GM15510 (cell line): ENCODE measurements around the gene TRAPPC8.

Experiments
- POLR2A ChIP-seq: IDR thresholded peaks from 3 replicates; pipeline ENCODE4 v1.6.1; 2011; ENCODE audit warnings: borderline replicate concordance; ENCODE audit not compliant: insufficient read length; ENCODE audit errors: extremely low read depth

Gene TRAPPC8

DNA sequence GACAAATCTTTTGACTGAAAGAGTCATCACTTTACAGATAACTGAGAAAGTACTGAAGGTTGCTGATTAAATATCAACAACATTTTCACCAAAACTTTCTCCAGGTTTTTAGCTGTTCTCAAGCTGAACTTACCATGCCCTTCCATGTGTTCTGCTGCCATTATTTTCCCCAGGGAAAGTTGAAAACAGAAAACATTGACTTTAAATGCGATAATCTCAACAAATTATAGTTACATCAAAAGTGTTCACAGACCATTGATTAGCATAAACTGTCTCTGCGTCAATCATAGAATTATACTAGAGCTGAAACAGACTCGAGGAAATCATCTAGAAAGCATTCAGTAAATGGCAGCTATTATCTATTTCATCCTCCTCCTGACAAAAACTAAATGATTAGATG is 51.4 kb downstream of the TRAPPC8 start:
- TF ChIP-seq POLR2A = no peak

DNA sequence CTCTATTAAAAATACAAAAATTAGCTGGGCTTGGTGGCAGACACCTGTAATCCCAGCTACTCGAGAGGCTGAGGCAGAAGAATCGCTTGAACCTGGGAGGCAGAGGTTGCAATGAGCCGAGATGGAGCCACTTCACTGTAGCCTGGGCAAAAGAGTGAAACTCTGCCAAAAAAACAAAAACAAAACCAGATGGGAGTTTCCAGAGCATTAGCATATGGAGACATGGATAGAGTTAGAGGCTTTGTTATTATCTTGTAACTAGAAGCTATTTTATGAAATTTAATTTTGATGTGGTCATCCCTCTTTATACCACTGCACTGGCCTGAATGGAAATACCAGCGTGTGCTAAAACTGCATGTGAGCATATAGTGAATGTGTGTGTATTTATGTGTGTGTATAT is 58.9 kb downstream of the TRAPPC8 start:
- TF ChIP-seq POLR2A = no peak

DNA sequence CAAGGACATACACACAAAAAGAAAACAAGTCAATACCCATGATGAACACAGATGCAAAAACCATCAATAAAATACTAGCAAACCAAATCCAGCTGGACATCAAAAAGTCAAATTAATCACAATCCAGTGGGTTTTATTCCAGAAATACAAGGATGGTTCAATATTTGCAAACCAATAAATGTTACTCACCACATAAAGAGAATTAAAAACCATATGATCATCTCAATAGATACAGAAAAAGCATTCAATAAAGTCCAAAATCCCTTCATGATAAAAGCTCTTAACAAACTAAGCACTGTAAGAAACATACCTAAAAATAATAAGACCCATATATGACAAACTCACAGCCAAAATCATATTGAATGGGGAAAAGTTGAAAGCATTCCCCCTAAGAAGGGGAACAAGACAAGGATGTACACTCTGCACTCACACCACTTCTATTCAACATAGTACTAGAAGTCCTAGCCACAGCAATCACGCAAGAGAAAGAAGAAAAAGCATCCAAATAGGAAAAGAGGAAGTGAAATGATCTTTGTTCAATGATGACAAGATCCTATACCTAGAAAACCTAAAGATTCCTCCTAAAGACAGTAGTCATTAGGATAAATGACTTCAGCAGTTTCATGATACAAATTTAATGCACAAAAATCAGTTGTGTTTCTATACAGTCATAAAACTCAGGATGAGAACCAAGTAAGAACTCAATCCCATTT is 62.6 kb downstream of the TRAPPC8 start:
- no peak for TF ChIP-seq POLR2A

DNA sequence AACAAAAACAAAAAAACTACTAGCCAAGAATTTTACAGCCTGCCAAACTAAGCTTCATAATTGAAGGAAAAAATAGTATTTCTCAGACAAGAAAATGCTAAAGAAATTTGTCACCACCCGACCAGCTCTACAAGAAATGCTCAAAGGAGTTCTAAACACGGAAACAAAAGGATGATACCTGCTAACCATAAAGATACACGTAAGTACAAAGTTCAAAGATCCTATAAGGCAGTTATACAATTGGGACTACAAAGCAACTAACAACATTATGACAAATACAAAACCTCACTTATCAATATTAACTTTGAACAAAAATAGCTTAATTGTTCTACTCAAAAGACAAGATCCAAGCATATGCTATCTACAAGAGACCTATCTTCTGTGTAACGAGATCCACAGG is 64.6 kb downstream of the TRAPPC8 start:
- no peak for TF ChIP-seq POLR2A

DNA sequence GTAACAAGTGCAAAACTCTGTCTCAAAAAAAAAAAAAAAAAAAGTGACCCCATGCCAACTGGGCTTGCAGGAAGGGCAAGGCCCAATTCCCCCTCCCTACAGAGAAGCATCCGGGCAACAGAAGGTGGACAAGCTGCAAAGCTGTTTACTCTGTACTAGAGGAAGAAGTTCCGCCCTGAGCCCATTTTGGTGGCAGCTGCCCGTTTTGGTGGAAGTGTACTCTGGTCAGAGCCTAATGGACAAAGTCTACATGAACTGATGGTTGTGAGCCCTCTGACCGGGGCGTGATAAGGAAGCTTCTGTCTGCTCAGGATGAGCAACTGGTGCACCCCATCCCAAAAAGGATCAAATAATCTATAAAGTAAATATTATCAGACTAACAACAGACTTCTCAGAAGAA is 65.0 kb downstream of the TRAPPC8 start:
- TF ChIP-seq POLR2A = no peak

DNA sequence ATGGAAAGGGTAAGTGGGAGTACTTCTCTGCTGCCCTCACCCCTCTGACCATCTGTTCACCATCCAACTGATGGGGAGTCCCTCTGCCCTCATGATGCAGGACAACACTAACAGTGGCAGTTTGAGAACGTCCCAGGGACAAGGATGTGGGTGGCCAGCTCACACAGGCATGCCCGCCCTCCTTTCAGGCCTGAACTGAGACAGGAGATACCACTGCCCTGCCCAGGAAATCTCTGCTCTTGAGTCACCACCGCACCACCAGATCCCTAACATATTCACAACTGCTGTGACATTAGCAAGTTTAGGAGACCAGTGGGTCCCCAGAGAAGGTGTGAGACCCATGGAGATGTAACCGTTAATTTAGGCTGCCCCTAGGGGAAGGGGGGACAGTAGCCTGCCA is 66.2 kb downstream of the TRAPPC8 start:
- TF ChIP-seq POLR2A = no peak

DNA sequence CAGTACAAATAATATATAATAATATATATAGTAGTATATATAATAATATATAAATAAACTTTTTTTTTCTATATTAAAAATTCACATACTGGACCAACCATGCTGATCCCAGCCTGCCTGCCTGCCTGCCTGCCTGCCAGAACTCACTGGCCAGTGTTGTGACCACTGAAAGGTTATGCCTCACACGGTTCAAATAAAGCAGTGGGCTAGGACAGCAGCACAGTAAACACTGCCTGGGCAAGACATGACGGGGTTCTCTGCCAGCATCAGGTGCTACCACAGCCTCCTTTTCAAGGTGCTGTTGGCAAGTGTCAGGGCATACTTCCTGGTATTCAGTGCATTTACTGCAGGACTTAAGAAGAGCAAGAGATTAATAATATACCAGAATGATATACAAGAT is 67.6 kb downstream of the TRAPPC8 start:
- TF ChIP-seq POLR2A = no peak

DNA sequence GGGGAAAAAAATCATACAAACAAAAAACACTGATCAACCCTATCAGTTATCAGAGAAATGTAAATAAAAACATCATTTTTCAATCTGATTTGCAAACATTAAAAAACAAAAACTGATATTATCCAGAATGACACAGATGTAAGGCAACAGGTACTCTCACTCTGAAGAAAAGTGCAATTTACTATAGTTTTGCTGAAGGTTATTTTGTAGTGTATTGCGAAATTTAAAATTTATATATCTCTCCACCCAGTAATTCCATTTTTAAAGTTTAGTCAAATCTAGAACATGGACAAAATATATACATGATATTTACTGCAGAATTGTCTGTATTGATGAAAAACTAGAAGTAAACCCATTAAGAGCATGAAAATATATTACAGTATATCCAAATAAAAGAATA is 79.8 kb downstream of the TRAPPC8 start:
- TF ChIP-seq POLR2A = no peak

DNA sequence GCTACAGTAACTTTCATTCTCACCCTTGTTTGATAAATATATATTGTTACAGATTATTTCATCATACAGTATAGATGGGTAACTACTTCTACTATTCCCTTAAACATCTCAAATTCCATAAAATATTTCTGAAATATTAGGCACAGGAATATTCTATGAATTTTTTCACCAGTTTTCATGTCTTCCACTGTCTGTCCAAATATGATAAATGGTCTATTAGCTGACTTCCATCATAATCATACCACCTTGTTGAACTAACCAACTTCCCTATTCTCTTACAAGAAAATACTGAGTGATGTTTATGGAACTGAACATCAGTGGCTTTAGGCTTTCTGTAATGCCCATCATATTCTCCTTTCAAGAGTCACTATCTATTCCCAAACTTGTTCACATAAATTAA is 82.4 kb downstream of the TRAPPC8 start:
- TF ChIP-seq POLR2A = no peak

DNA sequence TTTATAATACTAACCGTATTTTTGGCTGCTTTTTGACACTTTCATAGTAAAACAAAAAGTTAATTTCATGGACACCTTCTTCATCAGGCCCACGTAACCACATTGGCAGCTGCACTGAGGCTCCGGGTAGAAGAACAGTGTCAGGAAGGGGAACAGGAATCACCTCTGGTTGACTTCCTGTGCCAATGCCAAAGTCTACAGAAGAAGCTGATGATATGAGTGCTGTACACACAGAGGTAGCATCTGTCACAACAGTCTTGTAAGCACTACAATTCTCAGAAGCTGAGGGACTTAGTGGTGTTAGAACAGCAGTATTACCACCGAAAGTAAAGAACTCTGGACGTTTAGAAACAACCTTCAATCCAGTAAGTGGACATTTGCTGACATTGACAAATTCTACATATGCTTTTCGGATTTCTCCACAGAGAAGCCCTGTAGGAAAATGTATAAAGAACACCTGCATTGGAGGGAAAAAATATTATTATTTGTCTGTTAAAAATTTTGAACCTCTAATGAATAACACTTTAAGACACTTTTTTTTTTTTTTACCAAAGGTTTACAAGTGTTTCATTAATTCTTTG is 85.3 kb downstream of the TRAPPC8 start:
- TF ChIP-seq POLR2A = no peak

DNA sequence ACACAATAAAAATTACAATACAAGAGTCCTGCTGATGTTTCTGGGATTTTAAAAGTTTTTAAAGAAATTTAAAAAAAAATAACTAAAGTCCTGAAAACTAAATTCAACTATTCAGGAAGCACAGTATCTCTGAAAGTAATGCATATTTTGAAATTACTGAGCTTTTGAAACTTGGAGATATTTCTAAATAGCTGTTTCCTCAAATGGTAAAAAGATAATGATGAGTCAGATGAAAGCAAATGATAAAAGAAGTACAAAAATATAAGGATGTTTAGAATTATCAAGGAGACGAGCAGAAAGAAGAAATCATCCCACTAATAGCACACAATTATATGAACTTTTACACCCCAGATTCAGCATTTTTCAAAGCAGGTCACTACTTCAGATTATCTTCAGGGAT is 92.1 kb downstream of the TRAPPC8 start:
- no peak for TF ChIP-seq POLR2A

DNA sequence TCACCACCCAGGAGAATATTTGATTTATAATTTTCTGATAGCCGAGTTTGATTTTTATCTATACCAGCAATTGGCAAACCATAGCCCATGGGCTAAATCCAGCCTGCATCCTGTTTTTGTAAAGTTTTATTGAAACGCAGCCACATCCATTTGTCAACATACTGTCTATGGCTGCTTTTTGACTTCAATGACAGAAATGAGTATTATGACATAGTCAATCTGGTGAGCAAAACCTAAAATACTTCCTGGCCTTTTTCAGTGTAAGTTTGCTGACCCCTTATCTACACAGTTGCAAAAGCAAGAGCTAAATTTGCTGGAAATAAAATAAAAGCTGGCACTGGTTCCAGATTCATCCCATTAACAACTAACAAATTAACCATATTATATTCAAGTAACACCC is 102.4 kb downstream of the TRAPPC8 start:
- no peak for TF ChIP-seq POLR2A

DNA sequence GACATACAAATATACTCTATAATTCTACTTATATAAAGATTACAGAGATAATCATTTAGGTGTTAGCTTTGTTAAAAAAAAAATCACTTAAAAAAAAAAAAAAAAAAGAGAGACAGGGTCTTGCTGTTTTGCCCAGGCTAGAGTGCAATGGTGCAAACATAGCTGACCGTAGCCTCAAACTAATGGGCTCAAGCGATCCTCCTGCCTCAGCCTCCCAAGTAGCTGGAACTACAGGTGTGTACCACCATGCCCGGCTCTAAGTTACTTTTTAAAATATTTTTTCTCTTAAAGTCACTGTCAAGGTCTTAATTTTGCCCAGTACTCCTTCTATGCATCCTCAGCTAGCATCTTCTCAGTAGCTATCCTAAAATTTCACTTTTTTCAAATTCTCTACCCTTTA is 105.0 kb downstream of the TRAPPC8 start:
- TF ChIP-seq POLR2A = no peak

DNA sequence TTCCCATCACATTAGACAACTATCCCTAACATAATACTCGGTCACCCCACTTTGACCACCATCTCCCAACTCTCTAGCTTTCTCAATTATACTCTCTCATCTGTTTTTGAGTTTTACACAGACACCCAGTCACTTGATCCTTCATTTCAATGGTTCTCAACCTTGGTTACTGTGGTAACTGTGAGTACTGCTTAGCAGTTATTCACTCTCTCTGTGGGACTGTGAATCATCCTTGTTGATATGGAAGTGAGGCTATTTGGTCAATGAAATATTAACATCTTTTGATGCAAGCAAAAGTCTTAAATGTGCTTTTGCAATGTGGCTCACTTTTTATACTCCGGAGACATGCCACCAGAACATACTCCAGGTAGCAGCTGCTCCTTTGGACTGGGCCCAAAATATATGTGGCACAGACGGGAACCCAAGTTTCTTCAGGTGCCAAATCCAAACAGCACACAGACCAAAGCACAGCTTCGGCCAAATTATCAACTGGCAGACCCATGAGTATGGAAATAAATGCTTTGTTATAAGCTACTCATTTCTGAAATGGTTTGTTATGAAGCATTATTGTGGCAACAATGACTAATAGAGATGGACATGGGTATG is 107.3 kb downstream of the TRAPPC8 start:
- TF ChIP-seq POLR2A = no peak

DNA sequence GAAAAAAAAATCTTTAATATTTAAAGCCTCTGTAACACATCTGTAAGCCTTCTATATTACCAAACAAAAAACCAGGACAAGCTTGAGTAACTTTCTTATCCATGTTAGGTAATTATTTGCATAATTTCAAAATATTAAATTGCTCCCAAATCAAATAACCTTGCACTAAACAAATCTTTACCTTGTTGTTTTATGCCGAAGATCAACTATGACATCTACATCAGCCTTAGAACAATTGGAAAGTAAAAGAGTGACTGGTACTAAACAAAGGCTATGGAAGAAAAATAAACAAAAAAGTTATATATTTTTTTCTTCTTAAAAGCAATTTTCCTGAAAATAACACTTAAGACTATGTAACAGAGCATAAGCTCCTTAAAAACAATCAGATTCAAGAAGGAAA is 111.0 kb downstream of the TRAPPC8 start:
- no peak for TF ChIP-seq POLR2A

DNA sequence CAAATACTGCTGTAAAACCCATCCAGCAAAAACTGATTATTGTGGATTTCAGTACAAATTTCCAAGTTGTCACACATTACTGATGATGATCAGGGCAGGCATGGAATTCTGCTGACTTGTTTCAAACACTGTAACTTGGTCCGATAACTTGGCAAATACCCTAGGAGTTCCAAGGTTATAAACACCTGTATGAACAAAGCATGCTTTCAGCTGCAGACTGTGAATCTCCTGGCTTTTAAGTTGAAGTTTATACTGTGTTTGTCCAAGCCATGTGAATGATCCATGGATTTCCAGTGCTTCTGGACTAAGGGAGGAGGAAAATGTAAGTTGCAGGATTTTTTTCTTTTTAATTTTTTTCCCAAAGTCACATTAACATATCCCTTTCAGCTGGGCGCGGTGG is 112.2 kb downstream of the TRAPPC8 start:
- no peak for TF ChIP-seq POLR2A
